Right renal cortex interstitium (tissue), 3 donors: ENCODE results near the gene ABCC1. TPM values are rescaled to one million over a fixed set of nuclear protein-coding genes. Genes with fewer than 3 reads are reported as not detected.
"Not testable (repeated sequence)": the region's sequence is repeated elsewhere in the genome, so short reads cannot be mapped to it uniquely, and the experiment has no call there.

Experiments used
- DNase-seq, 3 donors: peaks; one replicate each; pipeline ENCODE4 v3.0.0-alpha.2; 2013; ENCODE audit warnings: low read depth in 3 of 3, low spot score in 2 of 3
- polyA plus RNA-seq, 3 donors: library from polyadenylated mRNA; unstranded; fragments of 120-200 nt; gene quantifications; one replicate each; pipeline ENCODE4 v1.2.1, GENCODE V29; 2013; ENCODE audit not compliant: insufficient read length in 3 of 3

The ABCC1 gene
- polyA plus RNA-seq, 3 donors, result 20.9 to 24.5 (median 23.1) TPM

- no peak for DNase-seq
Observed at GRCh38 chr16:16101585-16101984, 152.2 kb downstream of the ABCC1 start.

- no peak for DNase-seq
Observed at GRCh38 chr16:16102738-16103137, 153.3 kb downstream of the ABCC1 start.

GRCh38 chr16:16104132-16104803, 154.9 kb downstream of the ABCC1 start:
- not testable (repeated sequence) for DNase-seq

- not testable (repeated sequence) for DNase-seq
Observed at GRCh38 chr16:16104804-16105141, 155.4 kb downstream of the ABCC1 start.

- no peak for DNase-seq
Observed at GRCh38 chr16:16105646-16106045, 156.2 kb downstream of the ABCC1 start.

GRCh38 chr16:16106466-16106865, 157.1 kb downstream of the ABCC1 start:
- no peak for DNase-seq

GRCh38 chr16:16107839-16108238, 158.4 kb downstream of the ABCC1 start:
- no peak for DNase-seq

GRCh38 chr16:16108759-16109158, 159.3 kb downstream of the ABCC1 start:
- DNase-seq, result no peak

GRCh38 chr16:16109453-16110110, 160.2 kb downstream of the ABCC1 start:
- no peak for DNase-seq

GRCh38 chr16:16110111-16110490, 160.7 kb downstream of the ABCC1 start:
- DNase-seq, result no peak

- no peak for DNase-seq
Observed at GRCh38 chr16:16111639-16112038, 162.2 kb downstream of the ABCC1 start.

- no peak for DNase-seq
Observed at GRCh38 chr16:16112450-16113053, 163.1 kb downstream of the ABCC1 start.

- no peak for DNase-seq
Observed at GRCh38 chr16:16113076-16113475, 163.7 kb downstream of the ABCC1 start.

GRCh38 chr16:16116841-16117240, 167.4 kb downstream of the ABCC1 start:
- no peak for DNase-seq

- no peak for DNase-seq
Observed at GRCh38 chr16:16118337-16118736, 168.9 kb downstream of the ABCC1 start.

GRCh38 chr16:16120044-16120381, 170.6 kb downstream of the ABCC1 start:
- no peak for DNase-seq

- DNase-seq, result no peak
Observed at GRCh38 chr16:16120382-16121184, 171.2 kb downstream of the ABCC1 start.

GRCh38 chr16:16121185-16121727, 171.8 kb downstream of the ABCC1 start:
- no peak for DNase-seq

GRCh38 chr16:16122264-16122663, 172.8 kb downstream of the ABCC1 start:
- DNase-seq, result no peak

GRCh38 chr16:16124438-16124837, 175.0 kb downstream of the ABCC1 start:
- DNase-seq, result no peak

GRCh38 chr16:16124974-16125373, 175.6 kb downstream of the ABCC1 start:
- no peak for DNase-seq
